ENCODE data around the gene SEC61A2. TPM values are rescaled to one million over a fixed set of nuclear protein-coding genes. Genes with fewer than 3 reads are reported as not detected.

The SEC61A2 gene
- total and polyA plus RNA-seq, 2 of the 4 experiments (the other 2 are of a cell fraction): 6.8 to 10.3 TPM

DNA sequence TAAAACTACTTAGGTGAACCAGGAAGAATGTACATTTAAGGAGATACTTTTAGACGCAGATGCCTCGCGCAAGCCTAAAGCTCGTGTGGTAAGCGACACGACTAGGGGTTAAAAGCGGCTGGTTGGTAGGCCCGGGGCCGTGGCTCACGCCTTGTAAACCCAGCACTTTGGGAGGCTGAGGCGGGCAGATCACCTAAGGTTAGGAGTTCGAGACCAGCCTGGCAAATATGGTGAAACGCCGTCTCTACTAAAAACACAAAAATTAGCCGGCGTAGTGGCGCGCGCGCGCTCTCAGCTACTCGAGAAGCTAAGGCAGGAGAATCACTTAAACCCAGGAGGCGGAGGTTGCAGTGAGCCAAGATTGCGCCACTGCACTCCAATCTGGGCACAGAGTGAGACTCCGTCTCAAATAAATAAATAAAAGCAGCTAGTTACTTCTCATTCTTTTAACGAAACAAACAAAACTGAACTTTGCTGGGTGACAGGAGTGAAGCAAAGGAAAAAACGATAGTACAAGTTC, 65.3 kb downstream of the SEC61A2 start:
- peaks cover 7% of the 10 kb centered on the region; the same call in 1 of the 2 replicates for H3K4me1 ChIP-seq (ENCODE audit: control insufficient read depth, insufficient read depth, low read length)
- H3K9me3 ChIP-seq (ENCODE audit: control insufficient read depth, insufficient read depth, low read length): no peaks in the 10 kb centered on the region
- intact Hi-C loops (cut with micrococcal nuclease): loop anchor here (5.0 kb wide), 2 partner anchors 517 to 882 kb away; no protein-coding TSS in a partner anchor
- peak overlapping the region; percentile 86 for H3K4me3 ChIP-seq (ENCODE audit: insufficient read depth, low read depth, low read length)
- H3K14ac ChIP-seq (replicated peaks; ENCODE audit: low read depth, low read length): peak overlapping the region; percentile 97
- ChIA-PET POLR2A (ENCODE audit: unreplicated experiment) (interaction anchor here (1.0 kb wide), 1 partner anchor 15 kb away, joined by 3 read pairs; no protein-coding TSS in a partner anchor), CTCF (no interaction called here)
- peak overlapping the region; percentile 45 for H2AFZ ChIP-seq (replicated peaks; ENCODE audit: low read length, poor library complexity)
- peak overlapping the region; percentile 98 for H3K23ac ChIP-seq (ENCODE audit: low read depth, low read length)
- H2BK5ac ChIP-seq (ENCODE audit: low read depth, low read length, poor library complexity, severe bottlenecking): peak overlapping the region; percentile 81
- no peak overlapping the region for H2BK15ac ChIP-seq (ENCODE audit: low read depth, low read length)
- in situ Hi-C loops (cut with MboI; ENCODE audit: low sequenced_read_pairs): no loop called here
- no CpG with 5 or more reads among the region's 27 CpGs for WGBS, 2 experiments (ENCODE audit: extremely low coverage in 2 of 2, insufficient read length in 1 of 2)
- no peak overlapping the region for H2BK20ac ChIP-seq (ENCODE audit: low read depth, low read length)
- H3K4me2 ChIP-seq (ENCODE audit: low read depth, low read length): peak overlapping the region; percentile 90
- peak overlapping the region; percentile 50 for H3K18ac ChIP-seq (ENCODE audit: low read depth, low read length)
- dilution Hi-C loops (cut with HindIII; ENCODE audit: low sequenced_read_pairs, unreplicated experiment): no loop called here
- H2AK9ac ChIP-seq (replicated peaks; ENCODE audit: low read depth, low read length, poor library complexity): no peak overlapping the region
- no peak overlapping the region for H2AK5ac ChIP-seq (ENCODE audit: low read depth, low read length)
- ATAC-seq (ENCODE audit: low read depth) (peak; percentile 39), DNase-seq (peak; percentile 31)
- H3K56ac ChIP-seq (ENCODE audit: extremely low read depth, insufficient read depth, low read length): peak overlapping the region; percentile 90; the same call in 1 of the 2 replicates
- H4K20me1 ChIP-seq (ENCODE audit: insufficient read depth, low read length): peaks cover 15% of the 10 kb centered on the region; the same call in 1 of the 2 replicates
- peaks cover 15 to 67% of the 10 kb centered on the region in 2 experiments for H3K79me1 ChIP-seq (ENCODE audit: low read depth in 1 of 2, low read length in 2 of 2)
- H3K36me3 ChIP-seq (ENCODE audit: control insufficient read depth, insufficient read depth, low read length): peaks cover 6% of the 10 kb centered on the region; the same call in 1 of the 2 replicates
- peak overlapping the region; percentile 97 for H3K4ac ChIP-seq (ENCODE audit: low read depth, low read length)
- no peak overlapping the region for H2BK120ac ChIP-seq (ENCODE audit: low read depth, low read length)
- no TSS peak for BruUV-seq (replicated peaks)
- TF ChIP-seq CEBPB (IDR thresholded peaks at IDR 0.05; ENCODE audit: low read depth, low read length) (peak; percentile 84), RAD21 (IDR thresholded peaks at IDR 0.05; ENCODE audit: low read length) (no peak), MXI1 (IDR thresholded peaks at IDR 0.05; ENCODE audit: borderline replicate concordance, low read depth, low read length) (peak; percentile 9; the same call in 1 of the 2 replicates)
- TF ChIP-seq, protein P1, sequence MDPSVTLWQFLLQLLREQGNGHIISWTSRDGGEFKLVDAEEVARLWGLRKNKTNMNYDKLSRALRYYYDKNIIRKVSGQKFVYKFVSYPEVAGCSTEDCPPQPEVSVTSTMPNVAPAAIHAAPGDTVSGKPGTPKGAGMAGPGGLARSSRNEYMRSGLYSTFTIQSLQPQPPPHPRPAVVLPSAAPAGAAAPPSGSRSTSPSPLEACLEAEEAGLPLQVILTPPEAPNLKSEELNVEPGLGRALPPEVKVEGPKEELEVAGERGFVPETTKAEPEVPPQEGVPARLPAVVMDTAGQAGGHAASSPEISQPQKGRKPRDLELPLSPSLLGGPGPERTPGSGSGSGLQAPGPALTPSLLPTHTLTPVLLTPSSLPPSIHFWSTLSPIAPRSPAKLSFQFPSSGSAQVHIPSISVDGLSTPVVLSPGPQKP (IDR thresholded peaks at IDR 0.05; ENCODE audit: borderline replicate concordance, low read depth, low read length): no peak
- peak overlapping the region; percentile 64 for H4K5ac ChIP-seq (ENCODE audit: low read depth, low read length)
- peak overlapping the region; percentile 93 to 97 for H4K8ac ChIP-seq (ENCODE audit: low read depth in 2 of 2, low read length in 2 of 2)
- peaks cover 5% of the 10 kb centered on the region; the same call in 1 of the 2 replicates for H3K9me1 ChIP-seq (ENCODE audit: insufficient read depth, low read length)
- H4K91ac ChIP-seq (ENCODE audit: insufficient read depth, low read depth, low read length): no peak overlapping the region
- peak overlapping the region; percentile 91 for H3K27ac ChIP-seq (ENCODE audit: insufficient read depth, low read length)
- H3K9ac ChIP-seq (ENCODE audit: low read depth, low read length): peak overlapping the region; percentile 84
- no peaks in the 10 kb centered on the region for H3K27me3 ChIP-seq (ENCODE audit: control insufficient read depth, insufficient read depth, low read length)
